ENCODE data around the gene PAX7. TPM values are rescaled to one million over a fixed set of nuclear protein-coding genes. Genes with fewer than 3 reads are reported as not detected.
"Not testable (repeated sequence)": the region's sequence is repeated elsewhere in the genome, so short reads cannot be mapped to it uniquely, and the experiment has no call there.

PAX7 gene
- total RNA-seq, 6 experiments from 2014 or later, result not detected

DNA sequence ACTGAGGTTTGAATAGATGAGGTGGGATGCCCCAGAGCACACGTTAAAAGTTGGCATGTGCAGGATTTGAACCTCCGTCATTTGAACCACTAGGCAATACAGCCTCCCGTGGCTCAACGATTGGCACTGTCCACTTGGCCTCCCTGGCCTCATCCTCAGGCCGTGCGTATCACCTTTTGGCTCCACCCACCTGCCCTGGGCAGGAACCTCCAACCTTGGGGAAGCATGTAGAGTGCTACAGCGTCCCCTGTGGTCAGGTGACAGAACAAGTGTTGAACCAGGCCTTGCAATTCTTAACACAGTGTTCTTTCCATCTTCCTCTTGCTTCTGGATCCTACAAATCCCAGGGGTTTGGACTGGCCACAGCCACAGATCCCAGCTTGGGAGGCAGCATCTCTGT lies 112.6 kb downstream of the PAX7 start:
- no peaks in the 10 kb centered on the region for H3K4me1 Mint-ChIP-seq (ENCODE audit: low read depth)
- H3K27ac Mint-ChIP-seq, result no peak overlapping the region
- H3K4me3 Mint-ChIP-seq, result no peak overlapping the region
- DNase-seq, result no peak
- H3K9me3 Mint-ChIP-seq, result no peaks in the 10 kb centered on the region
- H3K36me3 Mint-ChIP-seq (ENCODE audit: low read depth), result no peaks in the 10 kb centered on the region
- peaks cover 2% of the 10 kb centered on the region for H3K27me3 Mint-ChIP-seq (ENCODE audit: insufficient read depth)
- TF ChIP-seq, protein P1, sequence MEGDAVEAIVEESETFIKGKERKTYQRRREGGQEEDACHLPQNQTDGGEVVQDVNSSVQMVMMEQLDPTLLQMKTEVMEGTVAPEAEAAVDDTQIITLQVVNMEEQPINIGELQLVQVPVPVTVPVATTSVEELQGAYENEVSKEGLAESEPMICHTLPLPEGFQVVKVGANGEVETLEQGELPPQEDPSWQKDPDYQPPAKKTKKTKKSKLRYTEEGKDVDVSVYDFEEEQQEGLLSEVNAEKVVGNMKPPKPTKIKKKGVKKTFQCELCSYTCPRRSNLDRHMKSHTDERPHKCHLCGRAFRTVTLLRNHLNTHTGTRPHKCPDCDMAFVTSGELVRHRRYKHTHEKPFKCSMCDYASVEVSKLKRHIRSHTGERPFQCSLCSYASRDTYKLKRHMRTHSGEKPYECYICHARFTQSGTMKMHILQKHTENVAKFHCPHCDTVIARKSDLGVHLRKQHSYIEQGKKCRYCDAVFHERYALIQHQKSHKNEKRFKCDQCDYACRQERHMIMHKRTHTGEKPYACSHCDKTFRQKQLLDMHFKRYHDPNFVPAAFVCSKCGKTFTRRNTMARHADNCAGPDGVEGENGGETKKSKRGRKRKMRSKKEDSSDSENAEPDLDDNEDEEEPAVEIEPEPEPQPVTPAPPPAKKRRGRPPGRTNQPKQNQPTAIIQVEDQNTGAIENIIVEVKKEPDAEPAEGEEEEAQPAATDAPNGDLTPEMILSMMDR (IDR thresholded peaks at IDR 0.05), result peak; percentile 7; the same call in 1 of the 2 replicates

DNA sequence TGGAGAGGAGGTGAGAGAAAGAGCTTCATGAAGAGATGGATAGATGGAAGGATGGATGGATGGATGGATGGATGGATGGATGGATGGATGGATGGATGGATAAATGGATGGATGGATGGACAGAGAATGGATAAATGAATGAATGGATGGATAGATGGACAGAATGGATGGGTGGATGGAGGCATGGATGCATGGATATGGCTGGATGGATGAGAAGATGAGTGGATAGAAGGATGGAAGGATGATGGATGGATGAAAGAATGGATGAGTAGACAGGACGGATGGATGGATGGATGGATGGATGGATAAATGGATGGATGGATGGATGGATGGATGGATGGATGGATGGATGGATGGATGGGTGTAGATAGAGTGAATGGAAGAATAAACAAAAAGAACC lies 113.7 kb downstream of the PAX7 start:
- not testable (repeated sequence) for H3K36me3 Mint-ChIP-seq (ENCODE audit: low read depth); H3K4me3 Mint-ChIP-seq; H3K4me1 Mint-ChIP-seq (ENCODE audit: low read depth); H3K27ac Mint-ChIP-seq; DNase-seq; H3K9me3 Mint-ChIP-seq; H3K27me3 Mint-ChIP-seq (ENCODE audit: insufficient read depth)

DNA sequence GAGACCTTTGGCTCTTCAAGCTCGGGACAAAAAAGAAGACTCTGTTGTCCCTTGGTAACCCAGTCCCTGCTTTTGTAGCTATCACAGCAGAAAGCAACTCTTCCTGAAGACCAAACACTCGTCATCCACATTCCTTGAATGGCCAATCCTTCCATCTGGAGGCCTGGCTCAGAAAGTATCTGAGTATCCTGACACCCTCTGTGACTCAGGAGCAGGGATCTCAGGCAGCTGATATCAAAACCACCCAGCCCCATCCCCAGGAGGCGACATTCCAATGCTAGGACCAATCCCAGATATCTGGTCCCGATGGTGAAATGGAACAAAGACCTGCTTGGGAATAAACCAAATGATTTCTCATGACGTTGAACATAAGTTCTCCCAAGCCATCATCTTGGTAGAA lies 116.3 kb downstream of the PAX7 start:
- no peak for DNase-seq
- TF ChIP-seq, protein P1 (IDR thresholded peaks at IDR 0.05), result no peak
- Mint-ChIP-seq H3K36me3 (ENCODE audit: low read depth) (no peaks in the 10 kb centered on the region), H3K4me1 (ENCODE audit: low read depth) (no peaks in the 10 kb centered on the region), H3K27ac (no peak overlapping the region), H3K9me3 (no peaks in the 10 kb centered on the region; the same call in 1 of the 2 replicates), H3K27me3 (ENCODE audit: insufficient read depth) (peaks cover 2% of the 10 kb centered on the region; the same call in 1 of the 2 replicates), H3K4me3 (no peak overlapping the region)

DNA sequence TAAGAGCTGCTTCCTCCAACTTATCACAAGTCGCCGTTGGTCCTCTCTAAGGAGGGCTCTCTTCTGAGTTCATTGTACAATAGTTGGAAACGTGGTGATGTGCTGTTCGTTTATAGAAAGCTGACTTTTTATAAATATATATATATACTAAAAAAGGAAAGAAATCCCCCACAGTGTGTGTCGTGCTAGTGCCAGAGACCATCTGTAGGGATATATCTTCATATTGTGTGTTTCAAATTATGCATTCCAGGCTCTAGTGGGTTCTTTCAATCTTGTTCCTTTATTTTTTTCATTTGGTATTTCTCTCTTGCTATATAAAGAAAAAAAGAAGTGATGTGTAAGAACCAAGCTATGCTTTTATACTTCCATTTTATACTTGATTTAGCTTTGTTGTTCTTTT lies 117.0 kb downstream of the PAX7 start:
- Mint-ChIP-seq H3K27me3 (ENCODE audit: insufficient read depth) (peaks cover 2% of the 10 kb centered on the region; the same call in 1 of the 2 replicates), H3K4me3 (no peak overlapping the region), H3K4me1 (ENCODE audit: low read depth) (no peaks in the 10 kb centered on the region), H3K9me3 (no peaks in the 10 kb centered on the region; the same call in 1 of the 2 replicates), H3K36me3 (ENCODE audit: low read depth) (no peaks in the 10 kb centered on the region), H3K27ac (no peak overlapping the region)
- TF ChIP-seq, protein P1 (IDR thresholded peaks at IDR 0.05), result no peak
- DNase-seq, result no peak

DNA sequence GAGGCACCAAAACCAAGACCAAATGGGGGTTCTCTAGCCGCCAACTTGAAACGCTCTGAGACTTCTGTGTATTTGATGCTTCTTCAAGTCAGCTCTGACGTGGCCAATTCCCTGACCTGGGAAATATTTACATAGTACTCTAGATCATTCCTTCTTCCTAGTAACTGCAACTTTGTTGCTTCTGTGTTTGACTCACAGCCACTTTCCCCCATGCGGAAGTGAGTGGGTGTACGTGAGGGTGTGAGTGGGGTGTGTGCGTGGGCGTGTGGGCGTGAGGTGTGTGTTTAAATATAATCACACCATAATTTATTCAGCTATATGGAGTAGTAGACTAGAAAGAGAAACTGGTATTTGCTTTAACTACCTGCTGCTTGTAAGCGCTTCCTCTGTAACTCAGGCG lies 117.8 kb downstream of the PAX7 start:
- Mint-ChIP-seq H3K27me3 (ENCODE audit: insufficient read depth) (peaks cover under 1% of the 10 kb centered on the region; the same call in 1 of the 2 replicates), H3K4me1 (ENCODE audit: low read depth) (no peaks in the 10 kb centered on the region), H3K9me3 (no peaks in the 10 kb centered on the region; the same call in 1 of the 2 replicates), H3K27ac (no peak overlapping the region), H3K4me3 (no peak overlapping the region), H3K36me3 (ENCODE audit: low read depth) (no peaks in the 10 kb centered on the region)
- no peak for DNase-seq
- TF ChIP-seq, protein P1 (IDR thresholded peaks at IDR 0.05), result no peak

DNA sequence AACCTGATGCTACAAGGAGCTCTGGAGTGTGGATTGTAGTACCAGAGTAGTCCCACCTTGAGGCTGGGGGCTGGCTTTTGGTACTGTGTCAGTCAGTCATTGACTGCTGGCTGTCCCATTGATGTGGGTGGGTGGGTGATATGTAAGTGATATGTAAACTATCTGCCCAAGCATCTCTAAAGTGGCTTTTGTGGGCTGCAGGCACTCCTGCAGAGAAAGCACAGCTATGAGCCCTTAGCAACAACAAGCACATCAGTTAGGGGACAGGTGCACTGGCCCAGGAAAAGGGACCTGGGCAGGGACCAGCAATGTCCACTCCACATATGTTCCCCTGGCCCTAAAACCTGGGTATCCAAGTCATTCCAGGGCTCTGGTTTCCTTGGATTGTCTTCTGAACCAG lies 118.9 kb downstream of the PAX7 start:
- Mint-ChIP-seq H3K9me3 (no peaks in the 10 kb centered on the region; the same call in 1 of the 2 replicates), H3K27me3 (ENCODE audit: insufficient read depth) (peaks cover 3% of the 10 kb centered on the region), H3K4me3 (no peak overlapping the region), H3K36me3 (ENCODE audit: low read depth) (no peaks in the 10 kb centered on the region), H3K4me1 (ENCODE audit: low read depth) (no peaks in the 10 kb centered on the region), H3K27ac (no peak overlapping the region)
- TF ChIP-seq, protein P1 (IDR thresholded peaks at IDR 0.05), result no peak
- DNase-seq, result no peak
